H9 (cell line): Measurements from ENCODE around the gene NCAPH2. TPM values are rescaled to one million over a fixed set of nuclear protein-coding genes. Genes with fewer than 3 reads are reported as not detected.

Source experiments
- DNase-seq: peaks from one replicate; pipeline ENCODE4 v3.0.0-alpha.2; 2017
- H2AFZ ChIP-seq: one replicate; pipeline ENCODE4 v1.6.1; 2013; ENCODE audit warnings: mild to moderate bottlenecking, low read length, control low read depth, moderate library complexity
- H2AK5ac ChIP-seq: 2 replicates; pipeline ENCODE4 v1.6.1; 2013; ENCODE audit warnings: low read length, control low read depth, mixed read lengths; ENCODE audit not compliant: insufficient read length
- H2BK120ac ChIP-seq: one replicate; pipeline ENCODE4 v1.6.1; 2013; ENCODE audit warnings: low read depth, mild to moderate bottlenecking, low read length, control low read depth, inconsistent platforms; ENCODE audit not compliant: poor library complexity, severe bottlenecking
- H2BK12ac ChIP-seq: 2 replicates; pipeline ENCODE4 v1.6.1; 2013; ENCODE audit warnings: low read length, control low read depth, mixed read lengths, low read depth; ENCODE audit not compliant: insufficient read length
- H2BK15ac ChIP-seq: 2 replicates; pipeline ENCODE4 v1.6.1; 2013; ENCODE audit warnings: low read depth, low read length, control low read depth
- H2BK20ac ChIP-seq: one replicate; pipeline ENCODE4 v1.6.1; 2013; ENCODE audit warnings: low read depth, mild to moderate bottlenecking, low read length, control low read depth, inconsistent platforms; ENCODE audit not compliant: poor library complexity, severe bottlenecking
- H2BK5ac ChIP-seq: 2 replicates; pipeline ENCODE4 v1.6.1; 2013; ENCODE audit warnings: low read length, control low read depth, mixed read lengths; ENCODE audit not compliant: insufficient read length
- H3K14ac ChIP-seq: 2 replicates; pipeline ENCODE4 v1.6.1; 2013; ENCODE audit warnings: low read length, control low read depth; ENCODE audit not compliant: insufficient read depth
- H3K18ac ChIP-seq: 2 replicates; pipeline ENCODE4 v1.6.1; 2013; ENCODE audit warnings: low read depth, mild to moderate bottlenecking, mixed read lengths, low read length, control low read depth; ENCODE audit not compliant: insufficient read length
- H3K23ac ChIP-seq: 2 replicates; pipeline ENCODE4 v1.6.1; 2013; ENCODE audit warnings: low read length, control low read depth, mixed read lengths, low read depth; ENCODE audit not compliant: insufficient read length
- H3K23me2 ChIP-seq: 2 replicates; pipeline ENCODE4 v1.6.1; 2013; ENCODE audit warnings: low read depth, mild to moderate bottlenecking, mixed read lengths, low read length, control low read depth; ENCODE audit not compliant: insufficient read length, poor library complexity, severe bottlenecking
- H3K27ac ChIP-seq: 2 replicates; pipeline ENCODE4 v1.5.1; 2013; ENCODE audit warnings: low read length, control low read depth, mixed read lengths, low read depth; ENCODE audit not compliant: insufficient read length
- H3K27me3 ChIP-seq: 2 replicates; pipeline ENCODE4 v1.6.1; 2013; ENCODE audit warnings: low read length, control low read depth, inconsistent platforms; ENCODE audit not compliant: insufficient read depth
- H3K4ac ChIP-seq: 2 replicates; pipeline ENCODE4 v1.6.1; 2013; ENCODE audit warnings: low read depth, mild to moderate bottlenecking, control low read depth, inconsistent platforms, low read length, moderate library complexity
- H3K4me1 ChIP-seq: 2 replicates; pipeline ENCODE4 v1.6.1; 2013; ENCODE audit warnings: low read length, control low read depth, inconsistent platforms; ENCODE audit not compliant: insufficient read depth
- H3K4me2 ChIP-seq: 2 replicates; pipeline ENCODE4 v1.6.1; 2013; ENCODE audit warnings: low read length, control low read depth, mixed read lengths; ENCODE audit not compliant: insufficient read length, insufficient read depth
- H3K56ac ChIP-seq: 2 replicates; pipeline ENCODE4 v1.6.1; 2013; ENCODE audit warnings: low read depth, mild to moderate bottlenecking, mixed read lengths, low read length, control low read depth; ENCODE audit not compliant: insufficient read length
- H3K79me1 ChIP-seq: 2 replicates; pipeline ENCODE4 v1.6.1; 2013; ENCODE audit warnings: low read depth, mild to moderate bottlenecking, moderate library complexity, low read length, control low read depth, inconsistent platforms; ENCODE audit not compliant: insufficient read depth, poor library complexity, severe bottlenecking
- H3K79me2 ChIP-seq: 2 replicates; pipeline ENCODE4 v1.6.1; 2013; ENCODE audit warnings: low read length, control low read depth, inconsistent platforms; ENCODE audit not compliant: insufficient read depth
- H3K9ac ChIP-seq: 2 replicates; pipeline ENCODE4 v1.6.1; 2013; ENCODE audit warnings: low read length, control low read depth, mixed read lengths; ENCODE audit not compliant: insufficient read length; ENCODE audit errors: extremely low read depth
- H3K9me3 ChIP-seq: one replicate; pipeline ENCODE4 v1.6.1; 2013; ENCODE audit warnings: low read depth, low read length, inconsistent platforms; ENCODE audit not compliant: control insufficient read depth
- H3T11ph ChIP-seq: one replicate; pipeline ENCODE4 v1.6.1; 2013; ENCODE audit warnings: mild to moderate bottlenecking, low read length, control low read depth, inconsistent platforms
- H4K20me1 ChIP-seq: one replicate; pipeline ENCODE4 v1.6.1; 2013; ENCODE audit not compliant: control insufficient read depth, insufficient read length, insufficient read depth
- H4K5ac ChIP-seq: 2 replicates; pipeline ENCODE4 v1.6.1; 2013; ENCODE audit warnings: low read depth, mild to moderate bottlenecking, mixed read lengths, low read length, control low read depth; ENCODE audit not compliant: insufficient read length
- H4K8ac ChIP-seq: replicated peaks from 2 replicates; pipeline ENCODE4 v1.6.1; 2013; ENCODE audit warnings: low read length, control low read depth, mixed read lengths, low read depth; ENCODE audit not compliant: insufficient read length
- H4K91ac ChIP-seq: 2 replicates; pipeline ENCODE4 v1.6.1; 2013; ENCODE audit warnings: low read depth, mild to moderate bottlenecking, moderate library complexity, mixed read lengths, low read length, control low read depth; ENCODE audit not compliant: insufficient read length
- H3K27ac Mint-ChIP-seq, 3 experiments: 2 replicates in 2 of 3; 3 replicates in 1 of 3; pipeline ENCODE4 v1.8.0; 2020 to 2021; ENCODE audit warnings: mixed read lengths in 3 of 3, mild to moderate bottlenecking in 1 of 3, moderate library complexity in 1 of 3
- H3K27me3 Mint-ChIP-seq: 2 replicates; pipeline ENCODE4 v1.8.0; 2021; ENCODE audit warnings: low read depth, mild to moderate bottlenecking, moderate library complexity, mixed read lengths
- H3K36me3 Mint-ChIP-seq, 3 experiments: 2 replicates in 2 of 3; 3 replicates in 1 of 3; pipeline ENCODE4 v1.8.0; 2020 to 2021; ENCODE audit warnings: low read depth in 3 of 3, mixed read lengths in 3 of 3; ENCODE audit not compliant: insufficient read depth in 1 of 3
- H3K4me1 Mint-ChIP-seq, 2 experiments: 2 replicates each; pipeline ENCODE4 v1.8.0; 2020; ENCODE audit warnings: mixed read lengths in 2 of 2
- H3K4me3 Mint-ChIP-seq, 2 experiments: 2 replicates in 1 of 2; 3 replicates in 1 of 2; pipeline ENCODE4 v1.8.0; 2020 to 2021; ENCODE audit warnings: mild to moderate bottlenecking in 2 of 2, mixed read lengths in 2 of 2, moderate library complexity in 1 of 2
- H3K9me3 Mint-ChIP-seq, 2 experiments: 2 replicates in 1 of 2; 3 replicates in 1 of 2; pipeline ENCODE4 v1.8.0; 2020; ENCODE audit warnings: mild to moderate bottlenecking in 2 of 2, mixed read lengths in 2 of 2, moderate library complexity in 1 of 2
- CTCF ChIP-seq: fragments of 200-600 bp; sonication (generic); conservative IDR thresholded peaks from 3 replicates; pipeline ENCODE4 v1.8.0; 2021; ENCODE audit warnings: antibody characterized with exemption, mild to moderate bottlenecking
- WGBS: extraction: QIAGEN DNeasy Blood & Tissue Kit; methylation state at CpG from one replicate; pipeline ENCODE4 v1.1.7; 2013; ENCODE audit warnings: missing lambda C conversion rate, low lambda C conversion rate, mixed read lengths; ENCODE audit not compliant: insufficient read length; ENCODE audit errors: extremely low coverage; 5-methylcytosine and 5-hydroxymethylcytosine counted together
- total RNA-seq: library from RNA; stranded (reverse); gene quantifications from 2 replicates; pipeline ENCODE4 v1.2.1, GENCODE V29; 2021

NCAPH2 gene
- total RNA-seq, 1 experiment from 2014 or later = 76.2 TPM

- no peak overlapping the region for H3K27ac Mint-ChIP-seq
- H3K4me1 Mint-ChIP-seq = peaks cover 3 to 6% of the 10 kb centered on the region in 2 experiments; a peak in 2 of 4 replicates
- no peak for DNase-seq
- Histone ChIP-seq H3T11ph (no peak overlapping the region), H2AK5ac (no peak overlapping the region), H4K5ac (no peak overlapping the region), H4K20me1 (no peaks in the 10 kb centered on the region), H3K56ac (no peak overlapping the region), H3K79me1 (no peaks in the 10 kb centered on the region), H3K23ac (no peak overlapping the region), H3K14ac (no peak overlapping the region), H3K4me1 (no peaks in the 10 kb centered on the region), H3K4me2 (no peak overlapping the region), H2BK20ac (no peak overlapping the region), H4K91ac (no peak overlapping the region), H3K27ac (no peak overlapping the region), H2BK5ac (no peak overlapping the region), H2BK12ac (no peak overlapping the region), H3K4ac (no peak overlapping the region), H3K9me3 (no peaks in the 10 kb centered on the region), H2AFZ (no peak overlapping the region), H3K18ac (no peak overlapping the region), H3K27me3 (no peaks in the 10 kb centered on the region), H3K23me2 (no peaks in the 10 kb centered on the region), H3K79me2 (no peaks in the 10 kb centered on the region), H2BK15ac (no peak overlapping the region), H4K8ac (no peak overlapping the region), H3K9ac (no peak overlapping the region), H2BK120ac (no peak overlapping the region)
- peaks cover 0 to 3% of the 10 kb centered on the region in 2 experiments; a peak in 2 of 5 replicates for H3K9me3 Mint-ChIP-seq
- peaks cover 12% of the 10 kb centered on the region for H3K27me3 Mint-ChIP-seq
- WGBS = no CpG with 5 or more reads among the region's 27 CpGs
- H3K4me3 Mint-ChIP-seq = no peak overlapping the region
- no peak for TF ChIP-seq CTCF
- no peaks in the 10 kb centered on the region for H3K36me3 Mint-ChIP-seq
These were observed 17.3 kb upstream of the NCAPH2 start for GRCh38 chr22:50490531-50491308.
